ENCODE results near the gene TNFSF11.
"Not testable (repeated sequence)": the region's sequence is repeated elsewhere in the genome, so short reads cannot be mapped to it uniquely, and the experiment has no call there.

TNFSF11 gene

DNA sequence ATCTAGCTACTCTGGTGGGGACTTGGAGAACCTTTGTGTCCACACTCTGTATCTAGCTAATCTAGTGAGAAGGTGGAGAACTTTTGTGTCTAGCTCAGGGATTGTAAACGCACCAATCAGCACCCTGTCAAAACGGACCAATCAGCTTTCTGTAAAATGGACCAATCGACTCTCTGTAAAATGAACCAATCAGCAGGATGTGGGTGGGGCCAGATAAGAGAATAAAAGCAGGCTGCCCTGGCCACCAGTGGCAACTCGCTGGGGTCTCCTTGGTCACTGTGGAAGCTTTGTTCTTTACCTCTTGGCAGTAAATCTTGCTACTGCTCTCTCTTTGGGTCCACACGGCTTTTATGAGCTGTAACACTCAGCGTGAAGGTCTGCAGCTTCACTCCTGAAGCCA, 13.6 kb upstream of the TNFSF11 start:
- not testable (repeated sequence) for DNase-seq (ENCODE audit: low read depth, low spot score)

- no peak for DNase-seq (ENCODE audit: low read depth, low spot score)
These were observed 12.0 kb upstream of the TNFSF11 start for GRCh38 chr13:42561752-42562467.

DNA sequence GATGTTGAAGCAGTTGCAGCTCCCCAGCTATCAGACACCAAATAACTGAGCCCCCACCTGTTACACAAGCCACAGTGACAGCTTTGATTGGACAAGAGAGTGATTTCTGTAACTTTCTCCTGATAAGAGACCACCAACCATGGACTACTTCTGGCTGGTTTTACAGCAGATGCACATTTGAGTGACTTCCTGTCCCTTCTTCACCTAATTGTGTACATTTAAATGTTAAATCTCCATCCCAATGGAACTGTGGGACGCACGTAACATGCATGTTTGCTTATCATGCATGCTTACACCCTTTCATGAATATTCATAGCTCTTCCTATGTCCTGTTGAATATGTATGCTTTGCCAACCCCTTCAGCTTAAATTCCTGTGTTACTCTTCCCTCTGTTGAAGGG, 6.0 kb upstream of the TNFSF11 start:
- DNase-seq (ENCODE audit: low read depth, low spot score), result no peak

DNA sequence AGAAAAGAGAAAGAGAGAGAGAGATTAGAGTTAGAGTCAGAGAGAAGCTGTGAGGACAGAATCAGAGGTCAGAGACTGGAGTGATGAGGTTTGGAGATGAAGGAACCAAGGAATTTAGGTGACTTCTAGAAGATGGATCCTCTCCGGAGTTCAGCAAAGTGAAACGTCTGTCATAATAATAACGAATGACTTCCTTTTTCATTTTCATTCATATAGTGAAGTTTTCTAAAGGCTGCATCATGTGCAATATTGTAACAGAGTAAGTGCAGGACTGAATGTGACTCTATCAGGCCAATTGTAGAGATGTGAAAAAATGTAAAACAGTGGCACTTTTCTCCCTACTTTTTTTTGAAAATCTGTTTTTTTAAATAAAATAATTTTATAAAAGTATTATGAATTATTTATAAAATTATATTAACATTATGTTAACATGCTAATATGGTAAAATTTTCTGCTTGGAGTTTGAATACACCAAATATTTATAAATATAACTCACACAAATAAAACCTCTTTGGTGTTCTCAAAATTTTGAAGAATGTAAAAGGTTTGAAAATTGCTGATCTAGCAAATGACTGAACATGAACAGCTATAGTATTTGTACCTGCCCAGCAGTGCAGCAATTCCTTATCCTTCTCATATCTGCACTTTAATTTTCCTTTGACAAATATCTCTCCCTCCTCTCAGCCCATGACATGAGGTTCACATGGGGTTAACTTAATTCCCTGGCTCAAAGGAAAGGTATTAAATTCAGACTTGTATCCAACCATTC, 4.2 kb upstream of the TNFSF11 start:
- no peak for DNase-seq (ENCODE audit: low read depth, low spot score)

DNA sequence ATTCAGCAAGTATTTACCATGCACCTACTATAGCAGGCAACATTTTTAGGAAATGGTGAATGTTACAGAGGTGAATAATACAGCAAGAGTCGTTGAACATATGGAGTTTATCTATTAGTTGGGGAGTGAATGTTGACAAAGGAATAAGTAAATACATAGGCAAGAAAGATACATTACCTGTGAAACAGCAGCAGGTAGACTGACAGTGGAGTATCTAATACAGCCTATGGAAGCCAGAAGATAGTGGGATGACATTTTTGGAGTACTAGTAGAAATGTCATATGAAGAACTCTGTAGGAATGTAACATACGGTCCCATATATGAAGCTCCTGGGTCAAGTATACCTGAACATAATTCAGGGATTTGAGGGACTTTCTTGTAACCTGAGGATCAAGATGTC, 2.1 kb upstream of the TNFSF11 start:
- DNase-seq (ENCODE audit: low read depth, low spot score), result no peak

DNA sequence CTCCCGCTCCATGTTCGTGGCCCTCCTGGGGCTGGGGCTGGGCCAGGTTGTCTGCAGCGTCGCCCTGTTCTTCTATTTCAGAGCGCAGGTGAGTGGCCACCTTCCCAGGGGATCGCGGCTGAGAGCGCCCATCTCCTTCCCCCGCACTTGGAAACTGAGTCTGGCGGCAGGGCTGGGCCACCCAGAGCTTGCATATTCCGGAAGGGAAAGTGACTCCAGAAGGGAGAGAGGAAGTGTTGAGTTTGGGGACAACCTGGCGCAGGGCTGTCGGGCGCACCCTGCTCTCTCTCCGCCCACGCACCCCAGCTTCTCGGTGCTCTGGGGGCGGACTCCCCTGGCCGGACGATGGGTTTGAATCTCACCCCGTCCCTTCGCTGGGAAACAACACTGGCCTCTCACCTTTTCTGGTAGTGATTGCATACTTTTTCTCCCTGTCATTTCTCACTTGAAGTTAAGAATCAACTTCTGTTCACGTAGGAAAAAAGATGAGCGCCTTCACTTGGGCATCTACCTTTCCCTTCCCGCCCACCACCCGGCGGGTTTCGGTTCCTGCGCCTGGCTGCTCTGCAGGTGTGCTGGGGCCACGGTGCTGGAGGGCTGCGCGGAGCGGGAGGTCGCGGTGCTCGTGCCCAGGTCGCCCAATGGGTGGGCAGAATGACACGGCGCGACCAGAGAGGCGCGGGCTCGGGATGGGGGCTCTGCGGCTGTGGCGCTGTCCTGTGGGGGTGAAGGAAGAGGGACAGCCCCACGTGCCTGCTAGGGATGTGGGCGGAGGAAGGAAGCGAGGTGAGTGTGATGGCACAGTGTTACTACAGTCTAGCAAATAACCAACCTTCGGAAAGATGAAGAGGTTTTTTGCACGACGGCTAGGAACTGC, 721 bp downstream of the TNFSF11 start:
- DNase-seq (ENCODE audit: low read depth, low spot score), result peak; percentile 28

GRCh38 chr13:42575938-42576337, 2.0 kb downstream of the TNFSF11 start:
- no peak for DNase-seq (ENCODE audit: low read depth, low spot score)

DNA sequence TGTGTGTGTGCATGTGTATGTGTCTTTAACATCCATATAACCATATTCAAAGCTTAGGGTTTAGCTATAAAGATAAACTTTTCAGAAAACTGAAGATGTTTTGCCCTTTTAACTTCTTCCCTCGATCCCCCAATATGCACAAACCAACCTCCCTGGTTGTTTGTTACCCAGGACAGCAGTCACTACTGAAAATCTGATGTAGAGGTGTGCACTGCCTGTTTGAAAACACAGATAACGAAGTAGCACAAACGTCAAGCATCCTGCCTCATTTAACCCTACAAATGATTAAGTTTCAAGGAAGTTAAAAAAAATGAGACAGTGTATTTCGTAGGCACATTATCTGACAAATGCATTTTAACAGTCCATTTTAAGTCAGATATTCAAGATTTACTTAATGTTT, 3.6 kb downstream of the TNFSF11 start:
- DNase-seq (ENCODE audit: low read depth, low spot score), result no peak

- DNase-seq (ENCODE audit: low read depth, low spot score), result no peak
These were observed 6.7 kb downstream of the TNFSF11 start for GRCh38 chr13:42580644-42581043.

DNA sequence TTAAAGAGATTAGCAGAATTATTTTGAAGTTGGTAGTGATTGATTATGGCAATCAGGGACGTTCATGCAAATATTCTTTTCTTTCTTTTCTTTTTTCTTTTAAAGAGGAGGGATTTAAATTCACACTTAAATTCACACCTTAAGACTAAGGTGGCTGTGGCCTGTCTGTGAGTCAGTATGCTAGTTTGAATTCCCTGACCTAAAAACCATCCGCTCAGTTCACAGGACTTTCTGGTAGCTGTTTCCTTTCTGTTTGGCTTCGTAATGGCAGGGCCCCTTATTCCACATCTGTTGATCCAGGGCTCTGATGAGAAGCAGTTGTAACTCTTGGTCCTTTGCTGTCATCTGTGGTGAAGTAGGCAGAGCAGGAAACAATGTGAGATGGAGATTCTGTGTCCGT, 7.5 kb downstream of the TNFSF11 start:
- no peak for DNase-seq (ENCODE audit: low read depth, low spot score)

DNA sequence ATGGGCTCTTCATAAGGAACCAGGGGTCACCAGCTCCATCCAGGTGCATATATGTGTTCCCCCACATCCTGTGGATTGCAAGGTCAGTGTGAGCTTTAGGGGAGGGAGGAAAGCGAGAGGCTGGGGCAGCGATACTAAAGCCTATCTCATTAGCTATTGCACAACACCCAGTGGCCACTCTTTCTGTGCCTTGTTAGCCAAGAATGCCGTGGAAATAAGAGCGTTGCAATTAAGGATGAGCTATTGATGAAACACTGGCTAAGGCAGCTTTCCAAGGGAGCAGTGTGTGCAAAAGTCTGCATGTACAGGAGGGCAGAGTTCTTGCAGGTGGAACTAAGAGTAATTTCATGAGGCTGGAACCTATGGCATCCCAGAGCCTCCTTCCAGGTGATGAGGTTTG, 17.6 kb downstream of the TNFSF11 start:
- DNase-seq (ENCODE audit: low read depth, low spot score), result no peak

DNA sequence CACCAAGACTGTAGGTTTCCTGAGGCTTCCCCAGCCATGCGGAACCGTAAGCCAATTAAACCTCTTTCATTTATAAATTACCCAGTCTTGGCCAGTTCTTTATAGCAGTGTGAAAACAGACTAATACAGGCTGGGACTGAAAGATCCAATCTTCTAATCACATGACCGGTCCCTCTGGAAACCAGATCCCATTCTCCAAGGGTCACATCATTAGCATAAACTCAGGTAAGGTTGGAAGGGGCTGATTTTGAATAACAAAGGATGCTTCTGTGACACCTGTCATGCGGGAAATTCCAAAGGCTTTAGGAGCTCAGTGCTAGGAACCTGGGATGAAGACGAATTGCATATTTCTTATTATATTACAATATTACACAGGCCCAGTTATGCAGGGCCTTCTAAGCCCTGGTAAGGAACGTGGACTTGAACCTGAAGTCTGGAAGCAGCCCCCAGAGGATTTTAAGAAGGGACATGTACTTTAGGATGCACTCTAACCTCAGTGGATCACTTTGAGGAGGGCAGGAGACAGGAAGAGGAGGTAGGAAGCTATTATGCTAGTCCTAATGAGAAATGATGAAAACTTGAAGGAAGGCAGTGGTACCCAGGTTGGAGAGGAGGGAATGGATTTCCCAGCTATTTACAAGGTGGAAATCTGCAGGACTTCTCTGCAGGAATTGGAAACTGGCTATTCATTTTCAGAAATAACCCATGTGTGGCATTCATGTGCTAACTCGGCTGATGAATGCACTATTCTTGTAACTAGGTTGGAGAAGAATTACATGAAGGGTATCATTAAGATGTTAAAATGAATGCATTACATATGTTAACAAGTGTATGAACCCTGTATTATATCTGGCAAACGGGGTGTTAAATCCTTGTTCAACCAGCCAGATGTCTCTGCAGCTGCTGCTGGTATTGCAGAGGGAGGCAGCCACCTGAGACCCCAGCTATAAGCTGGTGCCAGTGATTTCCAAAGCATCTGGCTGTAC, 19.3 kb downstream of the TNFSF11 start:
- no peak for DNase-seq (ENCODE audit: low read depth, low spot score)

- DNase-seq (ENCODE audit: low read depth, low spot score), result peak; percentile 61
These were observed 20.7 kb downstream of the TNFSF11 start for GRCh38 chr13:42594481-42595252.

- no peak for DNase-seq (ENCODE audit: low read depth, low spot score)
These were observed 21.3 kb downstream of the TNFSF11 start for GRCh38 chr13:42595253-42595571.

DNA sequence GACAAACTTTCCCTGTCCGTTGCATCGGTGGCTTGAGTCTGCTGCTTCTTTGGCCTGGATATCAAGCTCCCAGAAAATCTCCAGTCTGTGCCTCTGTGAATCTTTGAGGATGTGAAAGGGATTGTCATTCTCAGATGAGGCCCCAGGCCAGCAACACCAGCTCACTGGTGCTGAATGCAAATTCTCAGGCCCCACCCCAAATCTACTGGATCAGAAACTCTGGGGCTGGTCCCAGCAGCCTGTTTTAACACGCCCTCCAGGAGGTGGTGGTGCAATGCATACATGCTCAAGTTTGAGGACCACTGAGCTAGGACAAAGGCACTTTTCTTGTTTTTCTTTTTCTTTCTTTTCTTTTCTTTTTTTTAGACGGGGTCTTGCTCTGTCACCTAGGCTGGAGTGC, 23.6 kb downstream of the TNFSF11 start:
- DNase-seq (ENCODE audit: low read depth, low spot score), result no peak

- no peak for DNase-seq (ENCODE audit: low read depth, low spot score)
These were observed 27.0 kb downstream of the TNFSF11 start for GRCh38 chr13:42600943-42601342.

DNA sequence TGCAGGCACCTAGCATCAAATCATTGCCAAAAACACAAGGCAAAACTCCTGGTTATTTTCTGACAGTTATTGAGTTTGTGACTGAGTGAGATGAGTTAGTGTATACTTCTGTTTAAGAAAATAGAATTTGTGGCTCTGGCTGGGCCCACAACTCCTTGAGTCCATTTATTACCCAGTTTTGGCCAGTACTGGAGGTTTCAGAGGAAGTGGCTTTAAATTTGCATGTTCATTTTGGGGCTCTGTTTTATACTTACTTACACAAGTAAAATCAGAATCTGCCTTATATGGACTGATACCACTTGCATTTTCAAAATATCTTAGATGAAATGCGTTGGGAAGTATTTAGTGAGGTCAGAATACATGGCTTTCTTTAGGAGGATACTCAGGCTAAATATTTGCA, 29.0 kb downstream of the TNFSF11 start:
- no peak for DNase-seq (ENCODE audit: low read depth, low spot score)

DNA sequence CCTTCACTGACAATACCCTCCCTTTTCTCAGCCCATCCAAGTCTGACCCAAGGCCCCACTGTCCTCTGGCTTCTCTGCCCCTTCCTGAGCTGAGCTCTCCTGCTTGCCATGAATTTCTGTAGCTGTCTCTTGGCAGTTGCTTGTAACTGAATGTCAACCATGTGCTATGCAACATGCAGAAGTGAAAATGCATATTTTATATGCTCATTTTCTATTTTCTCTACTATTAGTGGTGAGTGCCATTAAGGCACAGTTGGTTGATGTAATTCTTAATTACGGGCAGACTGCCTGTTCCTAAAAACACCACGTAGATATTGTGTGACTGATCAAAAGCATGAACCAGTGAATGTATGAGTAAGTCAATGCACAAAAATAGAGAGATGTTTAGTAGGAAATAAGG, 29.6 kb downstream of the TNFSF11 start:
- DNase-seq (ENCODE audit: low read depth, low spot score), result no peak

- no peak for DNase-seq (ENCODE audit: low read depth, low spot score)
These were observed 33.6 kb downstream of the TNFSF11 start for GRCh38 chr13:42607546-42607945.

- DNase-seq (ENCODE audit: low read depth, low spot score), result no peak
These were observed 36.7 kb downstream of the TNFSF11 start for GRCh38 chr13:42610649-42611048.

Data from ELF-1 (cell line).